GM19468 (cell line): ENCODE results near the gene DNPEP.

Source experiments
- ATAC-seq: cut with Tn5 transposase; IDR thresholded peaks from one replicate; pipeline ENCODE4 v1.9.1; 2021; ENCODE audit warnings: mild to moderate bottlenecking, moderate library complexity, moderate number of reproducible peaks; ENCODE audit not compliant: unreplicated experiment; ENCODE audit errors: extremely low read depth

The DNPEP gene

DNA sequence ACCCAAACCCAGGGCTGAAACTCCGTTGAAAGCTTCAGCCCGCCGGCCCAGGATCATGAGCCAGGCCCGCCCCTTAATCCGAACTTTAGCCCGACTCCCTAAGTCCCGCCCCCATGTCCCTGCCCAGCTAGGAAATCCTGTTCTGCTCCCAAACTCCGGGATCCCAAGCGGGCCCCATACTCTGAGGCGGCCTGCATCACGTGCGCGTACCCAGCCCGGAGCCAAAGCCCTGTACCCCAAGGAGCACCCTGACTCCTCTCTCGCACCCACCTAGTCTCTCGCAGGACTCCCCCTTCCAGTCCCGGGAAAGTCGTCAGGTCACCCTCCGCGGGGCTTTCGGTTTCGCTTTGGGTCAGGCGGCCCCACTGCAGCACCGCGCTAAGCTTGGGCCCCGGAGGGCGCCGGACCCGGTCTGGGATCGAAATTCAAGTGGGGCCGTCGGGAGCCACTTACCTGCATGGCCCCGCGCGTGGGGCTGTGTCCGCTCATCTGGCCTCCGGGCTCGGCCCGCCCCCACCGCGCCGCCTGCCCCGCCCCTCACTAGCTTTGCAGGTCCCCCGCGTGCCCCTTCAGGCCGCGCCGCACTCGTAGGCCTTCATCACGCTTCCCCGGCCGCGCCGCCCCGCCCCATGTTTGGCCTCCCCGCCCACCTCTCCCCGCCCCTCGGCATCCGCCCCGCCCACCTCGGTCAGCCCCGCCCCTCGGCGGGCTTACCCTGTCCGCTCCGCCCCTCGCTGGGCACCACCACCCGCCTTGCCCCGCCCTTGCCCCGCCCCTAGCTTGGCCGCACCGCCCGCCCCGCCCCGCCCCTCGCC, at the start of gene DNPEP:
Gene DNPEP (minus strand): TSS at position 607 of the 815 bp plus-strand sequence. CDS start 118 bp downstream, at position 489.
- peak; percentile 78 for ATAC-seq

DNA sequence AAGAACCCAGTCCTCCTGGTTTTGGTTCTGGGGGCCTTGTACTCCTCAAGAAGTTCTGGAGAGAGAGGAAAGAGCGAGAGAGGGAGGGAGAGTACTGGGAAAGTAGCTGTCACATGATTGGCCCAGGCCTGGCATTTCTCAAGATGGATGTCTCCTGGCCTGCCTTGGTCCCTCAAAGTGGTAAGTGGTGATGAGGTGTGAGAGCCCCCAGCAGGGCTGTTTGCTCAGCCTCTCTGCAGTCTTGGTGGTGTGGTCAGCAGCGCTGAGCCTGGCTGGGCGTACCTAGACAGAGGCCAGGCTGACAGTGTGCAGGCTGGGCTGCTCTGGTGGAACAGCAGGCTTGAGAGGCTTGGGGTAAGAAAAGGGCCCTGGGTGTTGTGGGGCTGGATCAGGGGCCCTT, 49.4 kb upstream of the DNPEP start:
- no peak for ATAC-seq

DNA sequence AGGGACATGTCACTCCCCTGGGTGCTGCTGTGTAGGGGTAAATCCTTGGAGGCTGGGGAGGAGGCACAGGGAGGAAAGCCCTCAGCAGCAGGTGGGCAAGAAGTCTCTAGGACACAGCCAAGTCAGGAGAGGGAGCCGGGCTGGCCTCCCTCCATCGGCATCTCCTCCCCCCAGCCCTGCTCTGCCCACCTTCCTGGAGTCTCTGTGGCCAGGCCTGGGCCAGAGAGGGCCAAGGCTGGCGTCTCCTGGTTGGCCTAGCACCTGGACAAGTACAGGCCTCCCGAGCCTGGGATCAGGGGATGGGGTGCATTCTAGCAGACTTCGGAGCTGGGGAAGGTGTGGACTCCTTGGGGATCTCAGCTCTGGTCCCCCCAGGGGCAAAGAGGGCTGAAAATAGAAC, 48.8 kb upstream of the DNPEP start:
- no peak for ATAC-seq

DNA sequence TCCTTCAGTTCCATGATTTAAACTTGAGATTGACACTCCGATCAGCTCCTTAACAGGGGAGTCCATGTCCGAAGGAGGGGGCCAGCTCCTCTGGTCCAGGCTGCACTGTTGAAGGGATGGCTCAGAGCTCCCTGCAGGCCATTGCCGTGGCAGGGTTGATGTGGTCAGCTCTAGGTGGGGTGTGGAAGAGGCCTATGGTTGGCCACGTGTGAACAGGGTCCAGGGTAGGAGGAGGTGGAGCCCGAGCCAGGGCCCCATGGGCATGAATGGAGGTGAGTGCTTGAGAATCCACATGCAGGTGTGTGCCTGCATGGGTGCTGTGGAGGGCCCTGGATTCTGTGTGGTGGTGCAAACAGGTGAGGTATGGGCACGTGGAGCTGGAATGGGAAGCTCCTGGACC, 48.0 kb upstream of the DNPEP start:
- ATAC-seq, result no peak

DNA sequence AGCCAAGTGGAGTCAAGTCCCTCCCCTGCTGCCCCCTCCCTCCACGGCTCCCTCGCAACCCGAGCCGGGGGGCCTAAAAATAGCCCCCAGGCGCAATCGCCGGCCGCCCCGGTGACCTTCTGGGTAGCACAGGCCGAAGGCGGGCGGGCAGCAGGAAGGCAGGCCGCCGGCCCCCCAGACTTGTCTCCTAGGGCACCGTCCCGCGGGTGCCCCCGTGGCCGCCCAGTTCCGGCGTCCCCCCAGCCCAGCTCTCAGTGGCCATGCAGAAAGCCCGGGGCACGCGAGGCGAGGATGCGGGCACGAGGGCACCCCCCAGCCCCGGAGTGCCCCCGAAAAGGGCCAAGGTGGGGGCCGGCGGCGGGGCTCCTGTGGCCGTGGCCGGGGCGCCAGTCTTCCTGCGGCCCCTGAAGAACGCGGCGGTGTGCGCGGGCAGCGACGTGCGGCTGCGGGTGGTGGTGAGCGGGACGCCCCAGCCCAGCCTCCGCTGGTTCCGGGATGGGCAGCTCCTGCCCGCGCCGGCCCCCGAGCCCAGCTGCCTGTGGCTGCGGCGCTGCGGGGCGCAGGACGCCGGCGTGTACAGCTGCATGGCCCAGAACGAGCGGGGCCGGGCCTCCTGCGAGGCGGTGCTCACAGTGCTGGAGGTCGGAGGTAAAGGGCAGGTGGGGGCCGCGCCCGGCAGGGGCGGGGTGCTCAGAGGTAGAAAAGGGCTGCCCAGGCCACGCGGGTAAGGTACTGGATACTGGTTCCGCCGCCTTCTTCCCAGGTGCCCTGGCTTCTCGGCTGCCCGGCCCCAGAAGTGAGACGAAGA, 47.2 kb upstream of the DNPEP start, which contains the start of gene SPEG:
Gene SPEG (plus strand): TSS at position 126 of the 808 bp plus-strand sequence. CDS start 135 bp downstream, at position 261.
- ATAC-seq, result no peak

DNA sequence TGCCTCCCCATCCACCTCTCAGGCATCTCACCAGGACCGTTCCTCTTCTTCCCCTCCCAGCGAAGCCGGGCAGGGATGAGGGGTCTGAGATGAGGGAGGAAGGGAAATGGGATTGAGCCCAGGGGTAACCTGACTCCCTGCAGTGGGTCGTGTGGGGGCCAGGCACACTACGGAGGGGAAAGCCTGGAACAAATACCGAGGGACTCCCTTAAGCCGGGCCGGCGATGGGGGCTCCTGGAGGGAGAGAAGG, 46.7 kb upstream of the DNPEP start:
- no peak for ATAC-seq

DNA sequence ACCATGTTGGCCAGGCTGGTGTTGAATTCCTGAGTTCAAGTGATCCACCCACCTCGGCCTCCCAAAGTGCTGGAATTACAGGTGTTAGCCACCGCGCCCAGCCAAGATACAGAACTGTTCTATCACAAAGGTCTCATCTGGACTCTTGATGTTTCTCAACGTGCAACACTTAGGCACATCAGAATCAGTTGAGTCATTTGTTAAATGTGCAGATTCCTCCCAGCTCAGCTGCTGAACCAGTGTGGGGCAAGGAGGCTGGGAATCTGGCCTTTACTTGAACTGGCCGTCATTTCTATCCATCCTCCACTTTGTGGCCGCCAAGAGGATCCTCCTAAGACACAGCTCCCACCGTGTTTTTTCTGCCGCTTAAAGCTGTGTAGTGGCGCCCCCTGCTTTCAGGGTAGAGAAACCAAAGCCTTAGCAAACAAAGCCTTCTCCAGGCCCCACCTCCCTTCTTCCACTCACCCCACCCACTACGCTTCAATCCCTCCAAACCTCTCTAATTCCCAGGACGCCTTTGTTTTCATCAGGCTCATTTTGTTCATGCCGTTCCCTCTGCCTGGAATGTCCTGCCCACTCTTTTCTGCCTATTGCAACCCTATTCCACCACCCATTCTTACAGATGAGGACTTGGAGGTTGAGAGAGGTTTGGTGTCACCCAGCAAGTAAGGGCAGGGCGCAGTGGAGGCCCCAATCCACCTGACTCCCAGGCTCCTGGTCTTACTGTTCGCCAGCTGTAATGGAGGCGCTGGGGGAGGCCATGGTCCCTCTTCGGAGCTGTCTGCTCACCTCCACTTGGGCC, 46.2 kb upstream of the DNPEP start:
- no peak for ATAC-seq

DNA sequence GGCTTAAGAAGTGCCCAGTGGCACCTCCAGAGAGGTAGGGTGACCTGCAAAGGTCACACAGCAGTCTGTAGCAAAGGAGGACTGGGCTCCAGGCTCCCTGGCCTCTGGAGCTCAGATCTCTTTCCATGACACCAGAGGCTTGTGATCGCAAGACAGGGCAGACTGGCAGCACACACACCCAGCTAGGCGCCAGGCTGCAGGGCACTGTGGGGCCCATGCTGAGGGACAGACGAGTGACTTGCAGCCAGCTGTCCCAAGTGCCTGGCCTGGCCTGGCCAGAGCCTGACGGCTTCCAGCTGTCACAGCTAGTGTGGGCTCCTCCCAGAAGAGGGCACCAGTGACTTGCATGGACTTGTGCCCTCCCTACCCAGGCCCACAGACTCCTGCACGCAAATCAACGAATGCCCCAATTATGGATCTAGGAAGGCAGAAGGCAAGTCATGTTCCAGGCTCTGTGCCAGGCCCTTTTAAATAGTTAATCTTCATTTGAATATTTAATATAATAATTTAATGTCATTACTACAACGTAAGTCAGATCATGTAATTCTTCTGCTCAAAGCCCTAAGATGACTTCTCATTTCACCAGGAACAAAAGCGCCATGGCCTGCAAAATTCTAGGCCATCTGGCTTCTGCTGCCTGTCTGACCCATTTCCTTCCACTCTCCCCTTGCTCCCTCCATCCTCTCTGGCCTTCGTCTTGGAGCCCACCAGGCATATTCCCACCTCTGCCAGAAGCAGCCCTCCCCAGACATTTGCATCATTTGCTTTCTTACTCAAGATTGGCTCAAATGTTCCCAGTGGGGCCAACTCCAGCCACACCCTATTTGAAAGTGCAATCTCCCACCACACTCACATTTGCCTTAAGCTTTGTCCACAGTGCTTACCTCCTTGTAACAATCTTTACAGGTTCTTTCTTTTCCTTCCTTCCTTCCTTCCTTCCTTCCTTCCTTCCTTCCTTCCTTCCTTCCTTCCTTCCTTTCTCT, 43.2 kb upstream of the DNPEP start:
- ATAC-seq, result no peak

DNA sequence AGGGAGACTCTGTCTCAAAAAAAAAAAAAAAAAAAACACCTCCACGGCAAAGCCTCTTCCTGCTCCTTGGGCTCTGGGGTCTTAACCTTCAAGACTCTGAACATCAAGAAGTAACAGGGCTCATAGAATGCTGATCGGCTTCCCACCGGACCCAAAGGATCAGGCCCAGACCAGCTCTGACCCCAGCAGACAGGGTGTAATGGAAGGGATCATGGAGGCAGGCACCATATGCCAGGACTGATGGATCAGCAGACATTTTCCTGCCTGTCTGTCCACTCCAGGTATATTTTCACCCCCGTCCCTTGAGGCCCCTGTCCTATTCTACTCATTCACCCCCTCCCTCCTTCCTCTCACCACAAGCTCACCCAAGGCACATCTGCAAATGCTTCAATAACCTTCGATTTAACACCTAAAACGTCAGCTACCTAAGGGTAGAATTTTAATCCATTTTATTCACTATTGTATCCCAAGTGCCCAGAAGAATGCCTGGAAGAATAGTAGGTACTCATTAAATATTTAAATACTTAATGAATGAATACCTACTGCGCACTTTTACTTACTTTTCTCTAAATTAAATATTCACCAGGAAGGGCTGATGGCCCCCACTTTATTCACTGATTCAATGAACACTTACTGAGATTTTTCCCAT, 42.4 kb upstream of the DNPEP start:
- no peak for ATAC-seq

DNA sequence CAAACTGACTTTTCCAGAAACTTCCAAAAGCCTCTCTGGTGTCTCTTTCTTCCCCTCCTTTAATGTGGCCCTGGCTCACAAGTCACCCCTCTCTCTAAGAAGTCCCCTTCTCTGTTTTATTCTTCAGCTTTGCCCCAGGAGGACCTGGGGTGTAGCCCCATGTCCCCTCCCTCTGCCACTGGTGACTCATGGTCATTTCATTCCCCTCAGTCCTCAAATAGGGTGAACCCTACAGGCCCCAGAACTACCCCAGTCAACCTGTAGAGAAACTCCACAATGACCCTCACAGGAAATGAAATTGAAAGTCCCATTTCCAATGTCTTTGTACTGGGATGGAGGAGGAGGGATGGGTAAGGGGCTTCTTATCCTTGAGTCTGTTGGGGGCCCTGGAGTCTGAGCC, 40.8 kb upstream of the DNPEP start:
- no peak for ATAC-seq

DNA sequence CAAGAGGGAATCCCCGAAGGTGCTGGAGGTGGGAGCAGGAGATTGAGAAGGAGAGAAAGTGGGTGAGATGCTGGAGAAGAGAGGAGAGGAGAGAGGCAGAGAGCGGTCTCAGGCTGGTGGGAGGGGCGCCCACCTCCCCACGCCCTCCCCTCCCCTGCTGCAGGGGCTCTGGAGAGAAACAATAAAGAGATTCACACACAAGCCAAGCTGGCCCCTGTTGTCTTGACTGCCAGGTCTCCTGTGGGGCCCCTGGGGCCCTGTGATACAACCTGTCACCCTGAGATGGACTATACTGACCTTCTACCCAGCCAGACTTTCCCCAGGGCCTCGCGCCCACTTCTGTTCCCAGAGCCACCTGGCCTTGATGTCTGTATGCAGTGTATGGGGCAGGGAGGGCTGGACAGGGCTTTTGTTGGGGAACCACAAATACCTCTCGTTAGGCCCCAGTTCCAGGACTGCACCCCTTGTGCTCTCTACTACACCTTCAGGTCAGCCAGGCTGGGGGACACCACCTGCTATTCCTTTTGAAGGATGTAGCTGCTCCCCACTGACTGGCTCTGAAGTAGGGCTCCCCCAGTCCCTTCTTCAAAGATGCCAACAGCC, 38.9 kb upstream of the DNPEP start:
- no peak for ATAC-seq

DNA sequence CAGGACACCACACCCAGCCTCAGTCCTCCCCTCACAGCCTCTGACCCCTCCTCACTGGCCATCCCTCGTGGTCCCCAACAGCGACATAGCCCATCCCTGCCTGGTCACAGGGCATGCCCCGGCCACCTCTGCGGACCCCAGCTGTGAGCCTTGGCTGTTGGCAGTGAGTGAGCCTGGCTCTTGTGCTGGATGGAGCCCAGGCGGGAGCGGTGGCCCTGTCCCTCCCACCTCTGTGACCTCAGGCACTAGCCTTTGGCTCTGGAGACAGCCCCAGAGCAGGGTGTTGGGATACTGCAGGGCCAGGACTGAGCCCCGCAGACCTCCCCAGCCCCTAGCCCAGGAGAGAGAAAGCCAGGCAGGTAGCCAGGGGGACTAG, 38.3 kb upstream of the DNPEP start:
- no peak for ATAC-seq

DNA sequence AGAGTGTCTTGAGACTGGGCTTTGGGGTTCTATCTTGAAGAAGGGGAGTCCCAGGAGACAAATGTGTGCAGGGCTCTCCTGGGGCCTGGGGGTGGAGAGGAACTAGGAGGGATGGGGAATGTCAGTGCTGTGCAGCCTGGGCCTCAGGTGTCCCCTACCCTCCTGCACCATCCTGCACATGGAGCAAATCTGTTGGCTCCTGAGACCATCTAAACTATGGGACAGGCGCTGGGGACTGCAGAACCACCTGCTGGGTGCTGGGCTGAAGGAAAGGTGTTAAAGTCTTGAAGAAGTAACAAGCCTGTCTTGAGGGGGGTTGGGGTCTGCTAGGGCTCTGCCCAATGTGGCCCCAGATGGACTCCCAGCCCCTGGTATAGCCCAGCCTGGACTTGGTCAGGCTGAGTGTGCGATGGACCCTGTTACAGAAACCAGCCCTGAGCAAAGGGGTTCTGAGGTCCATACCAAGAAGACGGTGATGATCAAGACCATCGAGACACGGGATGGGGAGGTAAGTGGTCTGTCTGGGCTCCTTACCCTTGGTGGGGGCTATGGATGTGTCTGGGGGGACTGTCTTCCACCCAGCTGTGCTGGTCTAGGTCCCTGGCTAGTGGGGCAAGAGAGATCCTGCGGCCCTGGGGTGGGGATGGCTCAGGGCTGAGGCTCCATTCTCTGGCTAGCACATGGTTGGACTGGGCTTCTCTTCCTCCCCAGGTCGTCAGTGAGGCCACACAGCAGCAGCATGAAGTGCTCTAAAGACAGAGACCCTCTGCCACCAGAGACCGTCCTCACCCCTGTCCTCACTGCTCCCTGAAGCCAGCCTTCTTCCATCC, 37.7 kb upstream of the DNPEP start:
- ATAC-seq, result no peak

DNA sequence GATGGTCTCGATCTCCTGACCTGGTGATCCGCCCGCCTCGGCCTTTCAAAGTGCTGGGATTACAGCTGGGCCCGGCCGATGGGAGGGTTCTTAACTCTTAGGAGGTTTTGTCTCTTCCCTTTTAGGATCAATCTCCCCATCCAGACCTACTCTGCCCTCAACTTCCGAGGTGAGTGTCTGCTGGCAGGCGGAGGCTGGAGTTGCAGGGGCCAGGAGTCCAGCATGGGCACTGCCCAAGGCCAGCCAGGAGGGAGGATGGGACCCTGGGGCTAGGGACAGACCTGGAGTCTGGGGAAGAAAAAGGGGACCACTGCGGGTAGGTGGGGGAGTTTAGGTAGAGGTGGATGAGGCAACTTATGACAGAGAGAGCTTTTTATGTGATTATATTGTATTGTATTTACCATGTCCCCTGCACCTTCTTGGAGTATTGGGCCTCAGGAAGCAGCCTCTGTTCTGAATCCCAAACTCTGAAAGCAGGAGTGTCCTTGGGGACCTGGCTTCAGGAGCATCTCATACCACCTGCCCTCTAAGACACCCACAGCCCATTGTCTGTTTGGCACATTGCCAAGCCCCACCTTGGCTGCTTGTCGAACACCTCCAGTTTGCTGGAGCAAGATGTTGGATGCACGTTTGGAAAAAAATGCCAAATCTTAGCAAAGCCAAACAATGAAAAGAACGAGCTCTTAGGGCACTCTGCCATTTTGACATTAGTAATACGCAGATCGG, 36.1 kb upstream of the DNPEP start:
- ATAC-seq, result no peak

DNA sequence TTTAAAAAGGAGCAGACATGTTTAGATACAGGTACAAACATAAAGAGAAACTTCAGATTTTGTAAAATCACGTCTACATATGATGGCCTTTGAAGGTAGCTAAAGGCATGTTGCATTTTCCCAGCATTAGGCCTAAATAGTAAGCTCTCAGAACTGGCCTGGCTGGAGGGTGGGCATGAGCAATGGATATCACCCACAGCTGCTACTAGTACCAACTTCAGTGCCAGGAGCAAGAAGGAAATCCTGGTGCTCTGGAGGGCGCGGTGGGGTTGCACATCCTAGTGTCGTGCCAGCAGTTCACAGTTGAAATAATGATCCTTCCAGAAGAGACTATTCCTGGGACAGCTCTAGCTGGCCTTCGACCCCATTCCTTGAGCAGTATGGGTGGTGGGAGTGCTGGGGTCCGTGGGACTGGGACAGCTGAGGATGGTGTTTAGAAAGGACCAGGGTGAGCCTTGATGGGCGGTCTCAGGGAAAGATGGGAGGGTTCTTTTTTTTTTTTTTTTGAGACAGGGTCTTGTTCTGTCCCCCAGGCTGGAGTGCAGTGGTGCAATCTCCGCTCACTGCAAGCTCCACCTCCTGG, 35.3 kb upstream of the DNPEP start:
- ATAC-seq, result no peak

DNA sequence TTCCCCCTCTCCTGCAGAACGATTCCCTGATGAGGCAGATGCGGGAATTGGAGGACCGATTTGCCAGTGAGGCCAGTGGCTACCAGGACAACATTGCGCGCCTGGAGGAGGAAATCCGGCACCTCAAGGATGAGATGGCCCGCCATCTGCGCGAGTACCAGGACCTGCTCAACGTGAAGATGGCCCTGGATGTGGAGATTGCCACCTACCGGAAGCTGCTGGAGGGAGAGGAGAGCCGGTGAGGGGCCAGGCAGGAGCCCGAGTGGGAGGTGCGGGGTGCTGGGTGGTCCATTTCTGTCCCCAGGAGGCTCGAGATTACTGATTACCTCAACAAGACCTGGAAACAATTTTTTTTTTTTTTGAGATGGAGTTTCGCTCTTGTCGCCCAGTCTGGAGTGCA, 33.6 kb upstream of the DNPEP start:
- ATAC-seq, result no peak

DNA sequence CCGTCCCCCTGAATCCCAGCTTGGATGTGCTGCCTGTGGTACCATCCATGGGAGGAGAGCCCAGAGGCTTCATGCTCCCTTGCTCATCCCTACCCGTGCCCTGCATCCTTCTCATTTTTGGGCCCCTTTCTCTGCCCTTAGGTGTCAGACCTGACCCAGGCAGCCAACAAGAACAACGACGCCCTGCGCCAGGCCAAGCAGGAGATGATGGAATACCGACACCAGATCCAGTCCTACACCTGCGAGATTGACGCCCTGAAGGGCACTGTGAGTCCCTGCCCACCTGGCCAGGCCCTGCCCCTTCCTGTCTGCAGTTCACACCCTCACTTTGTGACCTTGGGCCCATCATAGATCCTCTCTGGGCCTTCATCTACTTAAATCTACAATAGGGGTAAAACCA, 33.0 kb upstream of the DNPEP start:
- no peak for ATAC-seq
